GM12878 (cell line): Measurements from ENCODE around the gene PLA2G4A. TPM values are rescaled to one million over a fixed set of nuclear protein-coding genes. Genes with fewer than 3 reads are reported as not detected.

Source experiments
- ATAC-seq: fragments of 200-7000 bp; cut with Tn5 transposase; 3 replicates; pipeline ENCODE4 v1.9.1; 2020; ENCODE audit warnings: mild to moderate bottlenecking, moderate library complexity
- BruUV-seq: library from RNA; stranded (reverse); fragments of 400-500 nt; replicated peaks from 2 replicates; lab custom pipeline; 2021; lab: Mats Ljungman, UMichigan
- CTCF ChIA-PET: fragments of 300-600 bp; sonication (Branson Sonifier 250); formaldehyde crosslinking; extraction: SDS; loops from one replicate; lab custom pipeline; 2021; ENCODE audit warnings: inconsistent platforms; lab: Yijun Ruan, JAX
- POLR2A ChIA-PET: fragments of 350-600 bp; formaldehyde crosslinking; extraction: SDS; loops from one replicate; lab custom pipeline; 2021; ENCODE audit warnings: inconsistent platforms; lab: Charles Lee
- RAD21 ChIA-PET: fragments of 300-600 bp; sonication (Branson Sonifier 250); formaldehyde crosslinking; loops from one replicate; lab custom pipeline; 2023; ENCODE audit warnings: antibody characterized with exemption; ENCODE audit not compliant: unreplicated experiment; lab: Charles Lee
- SMC1A ChIA-PET: fragments of 300-600 bp; sonication (Branson Sonifier 250); formaldehyde crosslinking; loops from one replicate; lab custom pipeline; 2023; ENCODE audit not compliant: unreplicated experiment, uncharacterized antibody; lab: Charles Lee
- DNase-seq: peaks from one replicate; pipeline ENCODE4 v3.0.0-alpha.2; 2011; ENCODE audit warnings: low read depth, low spot score
- FAIRE-seq: peaks from 3 replicates; lab custom pipeline; 2011; peaks lifted over from hg19 to GRCh38; lab: Jason Lieb, UNC
- H2AFZ ChIP-seq: 2 replicates; pipeline ENCODE4 v1.6.0; 2011; ENCODE audit warnings: low read depth, low read length, control low read depth; ENCODE audit not compliant: control insufficient read depth
- H3K27ac ChIP-seq: 2 replicates; pipeline ENCODE4 v1.5.1; 2011; ENCODE audit warnings: control low read depth; ENCODE audit not compliant: control insufficient read depth, insufficient read depth
- H3K27me3 ChIP-seq, 2 experiments: replicated peaks in 1 of 2; 2 replicates each; pipeline versions ENCODE4 v1.6.0 to v1.6.1; 2011; ENCODE audit warnings: low read length in 1 of 2; ENCODE audit not compliant: control insufficient read depth in 2 of 2, insufficient read depth in 2 of 2
- H3K36me3 ChIP-seq, 2 experiments: 2 replicates each; pipeline ENCODE4 v1.5.1; 2011; ENCODE audit warnings: low read length in 1 of 2; ENCODE audit not compliant: control insufficient read depth in 2 of 2, insufficient read depth in 2 of 2
- H3K4me1 ChIP-seq: 2 replicates; pipeline ENCODE4 v1.6.1; 2011; ENCODE audit warnings: mild to moderate bottlenecking, low read length, moderate library complexity, mixed read lengths; ENCODE audit not compliant: control insufficient read depth, insufficient read depth
- H3K4me2 ChIP-seq: 2 replicates; pipeline ENCODE4 v1.6.0; 2011; ENCODE audit warnings: control low read depth; ENCODE audit not compliant: control insufficient read depth, insufficient read depth
- H3K4me3 ChIP-seq: fragments of 200-600 bp; sonication (generic); 2 replicates; pipeline ENCODE4 v1.5.1; 2016
- H3K79me2 ChIP-seq: 2 replicates; pipeline ENCODE4 v1.6.0; 2011; ENCODE audit warnings: low read length; ENCODE audit not compliant: control insufficient read depth, insufficient read depth
- H3K9ac ChIP-seq: 2 replicates; pipeline ENCODE4 v1.8.0; 2011; ENCODE audit warnings: low read length, control low read depth, mixed read lengths; ENCODE audit not compliant: control insufficient read depth, insufficient read depth
- H3K9me3 ChIP-seq: replicated peaks from 3 replicates; pipeline ENCODE4 v1.5.1; 2011; ENCODE audit warnings: mild to moderate bottlenecking, low read length; ENCODE audit not compliant: control insufficient read depth, insufficient read depth
- H4K20me1 ChIP-seq: 2 replicates; pipeline ENCODE4 v1.6.0; 2011; ENCODE audit not compliant: control insufficient read depth, insufficient read depth
- BMI1 ChIP-seq: fragments of 450-650 bp; IDR thresholded peaks from 2 replicates; pipeline ENCODE4 v1.6.1; 2016; ENCODE audit warnings: mild to moderate bottlenecking, moderate library complexity, borderline replicate concordance
- CHD1 ChIP-seq: IDR thresholded peaks from 2 replicates; pipeline ENCODE4 v1.6.1; 2012; ENCODE audit warnings: low read depth, low read length, improper control_type of control experiment
- EGR1 ChIP-seq, 2 experiments: IDR thresholded peaks; 1 replicate in 1 of 2; 2 replicates in 1 of 2; pipeline ENCODE4 v1.6.1; 2011 to 2012; ENCODE audit warnings: low read depth in 2 of 2, low read length in 2 of 2, borderline replicate concordance in 1 of 2, mild to moderate bottlenecking in 1 of 2, moderate library complexity in 1 of 2
- HDAC6 ChIP-seq: fragments of 200-600 bp; sonication (generic); IDR thresholded peaks from one replicate; pipeline ENCODE4 v1.8.0; 2017; ENCODE audit warnings: antibody characterized with exemption; ENCODE audit not compliant: unreplicated experiment
- LARP7 ChIP-seq: fragments of 450-650 bp; IDR thresholded peaks from 2 replicates; pipeline ENCODE4 v1.6.1; 2017; ENCODE audit warnings: mild to moderate bottlenecking
- MYB ChIP-seq: fragments of 150-350 bp; IDR thresholded peaks from 2 replicates; pipeline ENCODE4 v1.6.1; 2014; ENCODE audit warnings: mild to moderate bottlenecking, low read depth, low read length, borderline replicate concordance
- NR2C2 ChIP-seq: IDR thresholded peaks from 2 replicates; pipeline ENCODE4 v1.6.1; 2011; ENCODE audit warnings: borderline replicate concordance, low read depth; ENCODE audit not compliant: control insufficient read depth, insufficient read length
- SMAD1 ChIP-seq: fragments of 450-650 bp; IDR thresholded peaks from 2 replicates; pipeline ENCODE4 v1.6.1; 2018; ENCODE audit warnings: mild to moderate bottlenecking, low read depth; ENCODE audit not compliant: partially characterized antibody
- TBL1XR1 ChIP-seq: IDR thresholded peaks from 2 replicates; pipeline ENCODE4 v1.6.1; 2012; ENCODE audit warnings: low read depth, low read length, improper control_type of control experiment
- WGBS: methylation state at CpG from one replicate; pipeline ENCODE4 v1.1.6; 2016; ENCODE audit warnings: low lambda C conversion rate; ENCODE audit not compliant: insufficient replicate concordance, insufficient coverage; ENCODE audit errors: missing lambda C conversion rate; 5-methylcytosine and 5-hydroxymethylcytosine counted together
- in situ Hi-C: fragments of 300-500 bp; cut with MboI; formaldehyde crosslinking; loops from 9 replicates; pipeline ENCODE4 v1.14.3; 2018; ENCODE audit warnings: mixed read lengths
- intact Hi-C: fragments of 100-400 bp; cut with micrococcal nuclease; formaldehyde crosslinking; loops from one replicate; pipeline ENCODE4 v1.14.2; 2022; ENCODE audit not compliant: unreplicated experiment
- polyA plus RNA-seq, 11 experiments: library from polyadenylated mRNA; depleted of rRNA in 4 of 11; unstranded in 6 of 11; stranded (reverse) in 5 of 11; fragments of >200 nt; fragmentation: Nextera tagmentation in 4 of 11; fragmentation: Illumina TruSeq in 1 of 11; extraction: Ambion mirVana in 4 of 11; extraction: Trizol in 1 of 11; gene quantifications; 1 replicate in 1 of 11; 2 replicates in 10 of 11; pipeline versions ENCODE4 v1.2.1 to v1.2.3, GENCODE V29; 2011 to 2016; ENCODE audit warnings: inconsistent platforms in 2 of 11, missing spikeins in 2 of 11, low read depth in 1 of 11
- total RNA-seq, 4 experiments: library from RNA; depleted of rRNA in 3 of 4; stranded (reverse); fragments of >200 nt in 3 of 4; fragmentation: Illumina TruSeq in 1 of 4; extraction: Trizol in 1 of 4; gene quantifications; 2 replicates each; pipeline versions ENCODE4 v1.2.1 to v1.2.3, GENCODE V29; 2013 to 2021
- TF ChIP-seq, protein P1 (sequence below): fragments of 450-650 bp; formaldehyde crosslinking; IDR thresholded peaks from 2 replicates; pipeline ENCODE4 v1.4.0; 2022; ENCODE audit warnings: mild to moderate bottlenecking, moderate library complexity
- TF ChIP-seq, protein P2 (sequence below): IDR thresholded peaks from 2 replicates; pipeline ENCODE4 v1.6.1; 2012; ENCODE audit warnings: low read depth, low read length, improper control_type of control experiment
- TF ChIP-seq, protein P3 (sequence below): fragments of 450-650 bp; formaldehyde crosslinking; IDR thresholded peaks from 2 replicates; pipeline ENCODE4 v1.4.0; 2020; ENCODE audit warnings: mild to moderate bottlenecking, moderate library complexity

The PLA2G4A gene
- total and polyA plus RNA-seq, 10 of the 15 experiments (the other 5 are each of a cell fraction or from before 2014, with no cell fraction given) = 0.70 to 3.3 (median 1.5) TPM; not detected in 1

DNA sequence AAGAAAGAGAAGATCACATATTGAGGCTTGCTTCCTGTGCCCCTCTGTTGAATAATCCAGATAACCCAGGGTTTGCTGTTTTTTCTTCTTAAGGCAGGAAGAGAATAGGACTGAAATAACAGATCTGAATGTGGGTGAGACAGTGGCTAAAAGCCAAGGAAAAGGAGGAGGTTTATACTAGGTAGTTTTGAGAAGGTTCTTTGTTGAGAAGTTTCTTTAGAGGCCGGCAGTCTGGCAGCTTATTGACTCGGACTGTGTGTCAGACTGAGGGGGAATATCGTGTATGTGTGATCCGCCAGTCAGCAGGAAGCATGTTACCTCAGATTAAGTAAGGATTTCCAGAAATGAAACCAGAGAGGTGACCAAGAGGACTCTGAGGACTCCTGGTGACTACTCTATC is 119.8 kb downstream of the PLA2G4A start:
- TF ChIP-seq LARP7 (no peak), EGR1 (IDR thresholded peaks at IDR 0.05; ENCODE audit: borderline replicate concordance in 1 of 2, low read depth in 2 of 2, low read length in 2 of 2) (no peak), CHD1 (no peak), MYB (no peak), HDAC6 (no peak), TBL1XR1 (no peak), SMAD1 (no peak), BMI1 (no peak), NR2C2 (no peak)
- TF ChIP-seq, protein P1, sequence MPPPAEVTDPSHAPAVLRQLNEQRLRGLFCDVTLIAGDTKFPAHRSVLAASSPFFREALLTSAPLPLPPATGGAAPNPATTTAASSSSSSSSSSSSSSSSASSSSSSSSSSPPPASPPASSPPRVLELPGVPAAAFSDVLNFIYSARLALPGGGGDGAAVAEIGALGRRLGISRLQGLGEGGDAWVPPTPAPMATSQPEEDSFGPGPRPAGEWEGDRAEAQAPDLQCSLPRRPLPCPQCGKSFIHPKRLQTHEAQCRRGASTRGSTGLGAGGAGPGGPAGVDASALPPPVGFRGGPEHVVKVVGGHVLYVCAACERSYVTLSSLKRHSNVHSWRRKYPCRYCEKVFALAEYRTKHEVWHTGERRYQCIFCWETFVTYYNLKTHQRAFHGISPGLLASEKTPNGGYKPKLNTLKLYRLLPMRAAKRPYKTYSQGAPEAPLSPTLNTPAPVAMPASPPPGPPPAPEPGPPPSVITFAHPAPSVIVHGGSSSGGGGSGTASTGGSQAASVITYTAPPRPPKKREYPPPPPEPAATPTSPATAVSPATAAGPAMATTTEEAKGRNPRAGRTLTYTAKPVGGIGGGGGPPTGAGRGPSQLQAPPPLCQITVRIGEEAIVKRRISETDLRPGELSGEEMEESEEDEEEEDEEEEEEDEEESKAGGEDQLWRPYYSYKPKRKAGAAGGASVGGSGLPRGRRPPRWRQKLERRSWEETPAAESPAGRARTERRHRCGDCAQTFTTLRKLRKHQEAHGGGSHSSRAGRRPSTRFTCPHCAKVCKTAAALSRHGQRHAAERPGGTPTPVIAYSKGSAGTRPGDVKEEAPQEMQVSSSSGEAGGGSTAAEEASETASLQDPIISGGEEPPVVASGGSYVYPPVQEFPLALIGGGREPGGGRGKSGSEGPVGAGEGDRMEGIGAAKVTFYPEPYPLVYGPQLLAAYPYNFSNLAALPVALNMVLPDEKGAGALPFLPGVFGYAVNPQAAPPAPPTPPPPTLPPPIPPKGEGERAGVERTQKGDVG (CRISPR knock-in tag) = no peak
- TF ChIP-seq, protein P2, sequence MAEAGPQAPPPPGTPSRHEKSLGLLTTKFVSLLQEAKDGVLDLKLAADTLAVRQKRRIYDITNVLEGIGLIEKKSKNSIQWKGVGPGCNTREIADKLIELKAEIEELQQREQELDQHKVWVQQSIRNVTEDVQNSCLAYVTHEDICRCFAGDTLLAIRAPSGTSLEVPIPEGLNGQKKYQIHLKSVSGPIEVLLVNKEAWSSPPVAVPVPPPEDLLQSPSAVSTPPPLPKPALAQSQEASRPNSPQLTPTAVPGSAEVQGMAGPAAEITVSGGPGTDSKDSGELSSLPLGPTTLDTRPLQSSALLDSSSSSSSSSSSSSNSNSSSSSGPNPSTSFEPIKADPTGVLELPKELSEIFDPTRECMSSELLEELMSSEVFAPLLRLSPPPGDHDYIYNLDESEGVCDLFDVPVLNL = no peak
- TF ChIP-seq, protein P3, sequence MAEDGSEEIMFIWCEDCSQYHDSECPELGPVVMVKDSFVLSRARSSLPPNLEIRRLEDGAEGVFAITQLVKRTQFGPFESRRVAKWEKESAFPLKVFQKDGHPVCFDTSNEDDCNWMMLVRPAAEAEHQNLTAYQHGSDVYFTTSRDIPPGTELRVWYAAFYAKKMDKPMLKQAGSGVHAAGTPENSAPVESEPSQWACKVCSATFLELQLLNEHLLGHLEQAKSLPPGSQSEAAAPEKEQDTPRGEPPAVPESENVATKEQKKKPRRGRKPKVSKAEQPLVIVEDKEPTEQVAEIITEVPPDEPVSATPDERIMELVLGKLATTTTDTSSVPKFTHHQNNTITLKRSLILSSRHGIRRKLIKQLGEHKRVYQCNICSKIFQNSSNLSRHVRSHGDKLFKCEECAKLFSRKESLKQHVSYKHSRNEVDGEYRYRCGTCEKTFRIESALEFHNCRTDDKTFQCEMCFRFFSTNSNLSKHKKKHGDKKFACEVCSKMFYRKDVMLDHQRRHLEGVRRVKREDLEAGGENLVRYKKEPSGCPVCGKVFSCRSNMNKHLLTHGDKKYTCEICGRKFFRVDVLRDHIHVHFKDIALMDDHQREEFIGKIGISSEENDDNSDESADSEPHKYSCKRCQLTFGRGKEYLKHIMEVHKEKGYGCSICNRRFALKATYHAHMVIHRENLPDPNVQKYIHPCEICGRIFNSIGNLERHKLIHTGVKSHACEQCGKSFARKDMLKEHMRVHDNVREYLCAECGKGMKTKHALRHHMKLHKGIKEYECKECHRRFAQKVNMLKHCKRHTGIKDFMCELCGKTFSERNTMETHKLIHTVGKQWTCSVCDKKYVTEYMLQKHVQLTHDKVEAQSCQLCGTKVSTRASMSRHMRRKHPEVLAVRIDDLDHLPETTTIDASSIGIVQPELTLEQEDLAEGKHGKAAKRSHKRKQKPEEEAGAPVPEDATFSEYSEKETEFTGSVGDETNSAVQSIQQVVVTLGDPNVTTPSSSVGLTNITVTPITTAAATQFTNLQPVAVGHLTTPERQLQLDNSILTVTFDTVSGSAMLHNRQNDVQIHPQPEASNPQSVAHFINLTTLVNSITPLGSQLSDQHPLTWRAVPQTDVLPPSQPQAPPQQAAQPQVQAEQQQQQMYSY (CRISPR knock-in tag) = no peak
- ChIA-PET RAD21 (no interaction called here), SMC1A (no interaction called here), CTCF (no interaction called here), POLR2A (no interaction called here)
- H3K9me3 ChIP-seq = no peaks in the 10 kb centered on the region
- no peak overlapping the region for H2AFZ ChIP-seq
- H3K27ac ChIP-seq = no peak overlapping the region
- no peak for FAIRE-seq
- WGBS = 99% methylated on average over 4 of the region's 4 CpGs
- H3K36me3 ChIP-seq = no peaks in the 10 kb centered on the region
- no peaks in the 10 kb centered on the region for H3K4me1 ChIP-seq
- H3K9ac ChIP-seq = no peak overlapping the region
- in situ Hi-C loops (no loop called here), intact Hi-C loops (no loop called here)
- H3K27me3 ChIP-seq = no peaks in the 10 kb centered on the region
- H3K4me3 ChIP-seq = no peak overlapping the region
- no peak for DNase-seq
- no peaks in the 10 kb centered on the region for H4K20me1 ChIP-seq
- BruUV-seq = no TSS peak
- no peak for ATAC-seq
- no peaks in the 10 kb centered on the region for H3K79me2 ChIP-seq
- no peak overlapping the region for H3K4me2 ChIP-seq
